ENCODE results near the gene ATP4A. TPM values are rescaled to one million over a fixed set of nuclear protein-coding genes. Genes with fewer than 3 reads are reported as not detected.

The ATP4A gene
- total RNA-seq, 1 donor, result not detected

DNA sequence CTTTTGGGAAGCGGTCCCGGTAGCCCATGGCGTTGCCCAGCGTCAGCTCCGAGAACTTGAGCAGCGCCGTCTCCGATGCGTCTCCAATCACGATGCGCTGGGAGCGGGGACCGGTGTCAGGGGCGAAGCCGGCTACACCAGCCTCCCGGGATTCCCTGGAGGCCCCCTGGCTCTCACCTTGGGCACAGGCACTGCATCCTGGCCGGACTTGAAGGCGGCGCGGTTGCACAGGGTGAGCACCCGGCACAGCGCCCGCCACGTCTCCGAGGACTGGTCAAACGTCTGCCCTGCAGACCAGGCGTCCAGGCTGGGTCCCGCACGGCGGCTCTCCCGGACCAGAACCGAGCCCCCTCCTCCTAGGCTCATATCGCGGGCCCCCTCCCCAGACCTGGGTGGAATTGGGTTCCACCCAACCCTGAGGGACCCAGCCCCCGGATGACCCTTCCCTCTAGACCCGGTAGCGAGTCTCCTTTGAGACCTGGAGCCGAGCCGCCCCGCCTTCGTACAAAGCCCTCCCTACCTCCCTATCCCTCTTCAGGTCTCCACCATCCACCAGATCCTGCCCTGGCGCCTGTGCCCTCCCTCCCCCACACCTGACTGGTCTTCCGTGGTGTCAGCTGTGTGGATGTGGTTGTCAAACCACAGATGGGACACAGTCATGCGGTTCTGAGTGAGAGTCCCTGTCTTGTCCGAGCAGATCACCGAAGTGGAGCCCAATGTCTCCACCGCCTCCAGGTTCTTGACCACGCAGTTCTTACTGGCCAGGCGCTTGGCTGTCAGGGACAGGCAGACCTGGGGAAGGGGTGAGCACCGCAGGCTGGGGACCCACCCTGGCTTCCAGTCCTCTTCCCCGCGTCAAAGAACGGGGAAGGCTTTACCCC, 4.8 kb downstream of the ATP4A start:
- no peak overlapping the region for H3K4me3 ChIP-seq (ENCODE audit: low read length)
- no peaks in the 10 kb centered on the region for H3K9me3 ChIP-seq (ENCODE audit: low read depth, low read length)
- H3K27me3 ChIP-seq (ENCODE audit: insufficient read depth, low read length), result peaks cover 16% of the 10 kb centered on the region
- peaks cover 12% of the 10 kb centered on the region for H3K4me1 ChIP-seq (ENCODE audit: insufficient read depth, low read length)

DNA sequence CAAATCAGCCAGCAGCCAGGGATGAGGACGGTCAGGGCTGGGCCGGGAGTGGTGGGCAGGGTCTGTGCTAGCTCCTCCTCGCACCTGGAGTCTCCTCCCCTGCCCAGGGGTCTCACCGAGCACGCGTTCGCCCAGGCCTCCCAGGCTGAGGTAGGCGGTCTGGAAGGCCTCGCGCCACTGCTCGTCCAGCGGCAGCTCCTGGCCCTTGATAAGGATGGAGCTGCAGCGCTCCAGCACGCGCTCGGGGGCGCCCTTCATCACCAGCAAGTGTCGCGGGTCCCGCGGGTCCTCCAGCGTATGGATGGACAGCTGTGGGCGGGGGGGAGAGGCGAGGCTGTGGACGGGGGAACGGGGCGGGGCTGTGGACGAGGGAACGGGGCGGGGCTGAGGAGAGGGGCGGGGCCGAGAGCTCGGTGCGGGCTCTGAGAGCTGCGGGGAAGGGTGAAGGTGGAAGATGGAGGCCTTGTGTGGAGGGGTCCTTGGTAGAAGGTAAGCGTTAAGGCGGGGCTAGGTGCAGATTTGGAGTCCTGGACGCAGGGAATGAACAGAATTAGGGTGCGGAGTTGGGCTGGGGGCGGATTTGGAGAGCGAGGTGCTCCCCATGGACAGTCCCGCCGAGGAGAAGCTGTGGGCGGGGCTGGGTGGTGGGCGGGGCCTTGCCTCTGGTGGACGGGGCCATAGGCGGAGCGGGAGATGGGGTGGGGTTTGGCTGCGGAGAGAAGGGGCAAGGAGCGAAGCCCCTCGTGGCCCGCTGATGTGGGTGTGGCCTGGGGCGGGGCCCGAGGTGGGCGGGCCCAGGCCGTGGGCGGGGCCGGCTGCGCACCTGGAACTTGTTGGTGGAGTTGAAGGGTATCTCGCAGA, 5.7 kb downstream of the ATP4A start:
- peaks cover 12% of the 10 kb centered on the region for H3K4me1 ChIP-seq (ENCODE audit: insufficient read depth, low read length)
- no peak overlapping the region for H3K4me3 ChIP-seq (ENCODE audit: low read length)
- no peaks in the 10 kb centered on the region for H3K9me3 ChIP-seq (ENCODE audit: low read depth, low read length)
- H3K27me3 ChIP-seq (ENCODE audit: insufficient read depth, low read length), result peaks cover 16% of the 10 kb centered on the region

DNA sequence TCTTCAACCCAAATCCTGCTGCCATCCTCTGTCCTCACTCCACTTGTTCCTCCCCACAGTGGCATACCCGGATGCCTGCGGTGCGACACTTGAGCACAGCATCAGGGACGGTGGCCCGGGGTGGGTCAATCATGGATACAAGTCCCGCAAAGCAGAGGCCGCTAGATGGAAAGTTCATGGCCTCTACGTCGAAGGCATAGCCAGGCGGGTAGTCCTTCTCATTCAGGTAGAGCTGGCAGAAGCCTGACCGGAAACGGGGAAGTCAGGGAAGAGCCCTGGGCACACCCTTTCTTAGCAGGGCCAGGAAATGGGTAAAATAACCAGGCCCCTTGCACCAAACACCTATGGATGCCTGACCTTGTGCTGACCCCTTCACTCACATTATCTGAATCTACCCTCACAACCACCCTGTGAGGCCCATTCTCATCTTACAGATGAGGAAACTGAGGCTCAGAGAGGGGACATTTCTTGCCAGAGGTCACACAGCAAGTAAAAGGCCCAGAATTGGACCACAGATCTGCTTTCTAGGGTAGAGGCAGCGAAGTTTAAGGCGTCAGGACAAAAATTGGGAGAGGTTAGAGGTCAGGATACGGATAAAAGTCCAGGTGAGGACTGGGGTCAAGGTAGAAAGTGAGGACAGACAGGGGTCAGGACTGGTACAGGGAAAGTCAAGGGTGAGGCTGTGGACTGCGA, 6.5 kb downstream of the ATP4A start:
- H3K4me3 ChIP-seq (ENCODE audit: low read length), result no peak overlapping the region
- peaks cover 12% of the 10 kb centered on the region for H3K4me1 ChIP-seq (ENCODE audit: insufficient read depth, low read length)
- H3K27me3 ChIP-seq (ENCODE audit: insufficient read depth, low read length), result peaks cover 16% of the 10 kb centered on the region
- H3K9me3 ChIP-seq (ENCODE audit: low read depth, low read length), result no peaks in the 10 kb centered on the region

DNA sequence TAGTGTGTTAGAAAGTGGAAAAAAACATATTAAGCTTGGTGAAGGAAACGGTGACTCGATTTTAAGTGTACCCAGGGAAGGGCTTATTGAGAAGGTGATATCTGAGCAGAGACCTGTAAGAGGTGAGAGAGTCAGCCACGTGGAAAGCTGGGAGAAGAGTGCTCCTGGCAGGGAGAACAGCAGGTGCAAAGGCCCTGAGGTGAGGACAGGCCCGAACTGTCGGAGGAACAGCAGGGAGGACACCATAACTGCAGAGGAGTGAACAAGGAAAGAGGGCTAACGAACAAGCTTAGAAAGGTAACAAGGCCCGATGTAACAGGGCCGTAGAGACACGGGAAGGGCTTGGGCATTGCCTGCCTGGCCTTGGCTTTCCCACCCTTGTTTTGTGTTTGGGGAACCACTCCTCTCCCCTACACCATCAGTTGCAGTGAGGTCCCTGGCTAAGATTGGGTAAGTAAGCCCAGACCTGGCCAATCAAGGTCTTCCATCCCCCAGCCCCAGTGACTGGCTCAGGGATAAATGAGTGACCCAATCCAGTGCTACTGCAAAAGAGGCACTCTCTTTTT, 7.3 kb downstream of the ATP4A start:
- peaks cover 12% of the 10 kb centered on the region for H3K4me1 ChIP-seq (ENCODE audit: insufficient read depth, low read length)
- no peaks in the 10 kb centered on the region for H3K9me3 ChIP-seq (ENCODE audit: low read depth, low read length)
- peaks cover 16% of the 10 kb centered on the region for H3K27me3 ChIP-seq (ENCODE audit: insufficient read depth, low read length)
- no peak overlapping the region for H3K4me3 ChIP-seq (ENCODE audit: low read length)

DNA sequence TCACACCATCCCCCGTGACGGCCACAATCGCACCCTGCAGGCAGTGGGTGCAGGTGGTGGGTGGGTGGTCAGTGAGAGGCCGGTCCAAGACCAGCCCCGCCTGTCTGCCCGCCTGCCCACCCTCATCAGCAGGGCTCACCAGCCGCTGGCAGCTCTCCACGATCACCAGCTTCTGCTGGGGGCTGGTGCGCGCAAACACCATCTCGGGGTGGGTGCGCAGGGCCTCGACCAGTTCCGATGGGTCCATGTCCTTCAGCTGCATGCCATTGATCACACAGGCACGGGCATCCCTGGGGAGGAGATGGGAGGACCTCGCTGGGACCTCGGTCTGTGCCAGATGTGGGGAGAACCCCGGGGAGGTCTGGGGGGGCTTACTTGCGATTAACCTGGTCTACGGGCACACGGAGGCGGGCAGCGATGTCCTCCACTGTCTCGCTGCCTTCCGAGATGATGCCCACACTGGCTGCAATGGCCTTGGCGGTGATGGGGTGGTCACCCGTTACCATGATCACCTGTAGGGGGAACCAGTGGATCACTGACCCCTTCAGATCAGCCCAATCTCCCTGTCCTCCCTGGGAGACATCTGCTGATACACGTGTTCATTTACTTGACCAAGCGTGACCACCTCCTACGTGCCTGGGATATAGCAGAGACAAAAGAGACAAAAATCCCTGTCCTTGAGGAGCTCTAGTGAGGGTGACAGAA, 8.0 kb downstream of the ATP4A start:
- Histone ChIP-seq H3K9me3 (ENCODE audit: low read depth, low read length) (no peaks in the 10 kb centered on the region), H3K4me3 (ENCODE audit: low read length) (no peak overlapping the region), H3K27me3 (ENCODE audit: insufficient read depth, low read length) (peaks cover 16% of the 10 kb centered on the region), H3K4me1 (ENCODE audit: insufficient read depth, low read length) (peaks cover 12% of the 10 kb centered on the region)

DNA sequence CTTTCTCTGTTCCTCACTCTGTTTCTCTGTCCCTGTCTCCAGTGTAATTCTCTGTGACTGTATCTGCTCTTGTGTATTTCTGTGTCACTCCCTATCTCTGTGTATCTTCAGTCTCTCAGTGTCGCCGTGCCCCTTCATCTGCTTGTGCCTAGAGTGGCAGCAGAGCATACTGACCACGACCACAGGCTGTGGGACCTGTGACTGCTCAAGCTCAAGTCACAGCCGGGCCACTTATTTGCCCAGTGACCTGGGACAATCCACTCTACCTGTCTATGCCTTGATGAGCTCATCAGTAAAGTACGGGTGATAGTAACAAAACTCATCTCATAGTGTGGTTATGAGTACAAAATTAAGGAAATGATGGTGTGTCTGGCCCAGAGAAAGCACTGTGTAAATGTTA, 9.4 kb downstream of the ATP4A start:
- Histone ChIP-seq H3K27me3 (ENCODE audit: insufficient read depth, low read length) (peaks cover 12% of the 10 kb centered on the region), H3K4me3 (ENCODE audit: low read length) (no peak overlapping the region), H3K4me1 (ENCODE audit: insufficient read depth, low read length) (peaks cover 12% of the 10 kb centered on the region), H3K9me3 (ENCODE audit: low read depth, low read length) (no peaks in the 10 kb centered on the region)

DNA sequence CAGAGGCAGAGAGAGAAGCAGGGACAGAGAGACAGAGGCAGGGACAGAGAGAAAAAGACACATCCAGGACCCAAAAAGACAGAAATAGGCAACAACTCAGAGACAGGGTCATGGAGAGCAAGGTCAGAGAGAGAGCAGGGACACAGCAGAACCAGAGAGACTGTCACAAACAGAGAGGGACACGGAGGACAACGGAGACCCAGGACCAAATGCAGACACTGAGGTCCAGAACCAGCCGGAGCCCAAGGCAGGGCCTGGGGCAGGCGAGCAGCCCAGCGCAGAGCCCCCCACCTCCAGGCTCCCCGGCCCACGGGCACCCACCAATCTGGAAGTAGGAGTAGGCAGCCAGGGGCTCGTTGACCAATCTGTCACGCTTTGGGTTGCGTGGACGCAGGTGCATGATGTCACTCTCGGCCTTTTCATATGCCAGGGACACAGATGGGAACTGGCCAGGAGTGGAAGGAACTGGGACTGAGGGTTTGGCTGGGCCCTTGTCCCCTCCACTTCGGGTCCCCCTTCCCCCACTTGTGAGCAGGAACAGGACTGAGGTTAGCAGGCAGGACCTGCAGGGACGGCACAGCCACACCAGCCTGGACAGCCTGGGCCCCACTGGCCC, 10.0 kb downstream of the ATP4A start:
- H3K27me3 ChIP-seq (ENCODE audit: insufficient read depth, low read length), result peaks cover 6% of the 10 kb centered on the region
- H3K4me3 ChIP-seq (ENCODE audit: low read length), result no peak overlapping the region
- no peaks in the 10 kb centered on the region for H3K9me3 ChIP-seq (ENCODE audit: low read depth, low read length)
- peaks cover 6% of the 10 kb centered on the region for H3K4me1 ChIP-seq (ENCODE audit: insufficient read depth, low read length)

DNA sequence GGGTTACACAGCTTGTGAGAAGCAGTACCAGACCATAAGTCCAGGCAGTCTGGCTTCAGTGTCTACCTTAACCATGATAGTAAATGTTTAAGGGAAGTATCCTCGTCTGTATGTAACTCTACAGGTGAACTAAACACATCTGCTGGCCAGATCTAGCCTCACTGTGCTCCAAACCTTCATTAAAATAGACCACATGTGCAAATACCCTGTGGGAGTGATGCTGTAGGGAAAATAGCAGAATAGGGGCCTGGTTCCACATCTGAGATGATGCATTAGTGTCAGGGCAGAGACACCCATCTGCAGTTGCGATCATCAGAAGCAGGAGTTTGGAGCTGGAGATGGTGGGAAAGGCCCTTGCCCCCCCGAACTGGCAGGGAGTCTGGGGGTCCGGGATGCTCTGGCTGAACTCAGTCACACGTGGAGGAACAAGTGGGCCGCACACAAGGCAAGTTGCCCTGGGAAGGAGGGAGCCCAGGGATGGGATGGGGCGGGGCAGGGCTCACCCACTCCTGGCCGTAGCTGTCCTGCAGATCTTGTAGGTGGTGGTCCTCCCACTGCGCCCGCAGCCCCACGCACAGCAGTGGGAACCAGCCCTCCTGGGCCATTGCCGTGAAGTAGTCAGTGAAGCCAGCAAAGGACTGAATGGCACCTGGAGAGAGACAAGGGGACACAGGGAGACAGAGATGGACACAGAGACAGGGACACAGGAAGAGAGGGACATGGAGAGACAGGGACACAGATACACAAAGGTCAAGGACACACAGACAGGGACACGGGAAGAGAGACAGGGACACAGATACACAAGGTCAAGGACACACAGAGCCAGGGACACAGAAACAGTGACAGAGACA, 10.7 kb downstream of the ATP4A start:
- Histone ChIP-seq H3K9me3 (ENCODE audit: low read depth, low read length) (no peaks in the 10 kb centered on the region), H3K4me1 (ENCODE audit: insufficient read depth, low read length) (no peaks in the 10 kb centered on the region), H3K27me3 (ENCODE audit: insufficient read depth, low read length) (peaks cover 2% of the 10 kb centered on the region), H3K4me3 (ENCODE audit: low read length) (no peak overlapping the region)

DNA sequence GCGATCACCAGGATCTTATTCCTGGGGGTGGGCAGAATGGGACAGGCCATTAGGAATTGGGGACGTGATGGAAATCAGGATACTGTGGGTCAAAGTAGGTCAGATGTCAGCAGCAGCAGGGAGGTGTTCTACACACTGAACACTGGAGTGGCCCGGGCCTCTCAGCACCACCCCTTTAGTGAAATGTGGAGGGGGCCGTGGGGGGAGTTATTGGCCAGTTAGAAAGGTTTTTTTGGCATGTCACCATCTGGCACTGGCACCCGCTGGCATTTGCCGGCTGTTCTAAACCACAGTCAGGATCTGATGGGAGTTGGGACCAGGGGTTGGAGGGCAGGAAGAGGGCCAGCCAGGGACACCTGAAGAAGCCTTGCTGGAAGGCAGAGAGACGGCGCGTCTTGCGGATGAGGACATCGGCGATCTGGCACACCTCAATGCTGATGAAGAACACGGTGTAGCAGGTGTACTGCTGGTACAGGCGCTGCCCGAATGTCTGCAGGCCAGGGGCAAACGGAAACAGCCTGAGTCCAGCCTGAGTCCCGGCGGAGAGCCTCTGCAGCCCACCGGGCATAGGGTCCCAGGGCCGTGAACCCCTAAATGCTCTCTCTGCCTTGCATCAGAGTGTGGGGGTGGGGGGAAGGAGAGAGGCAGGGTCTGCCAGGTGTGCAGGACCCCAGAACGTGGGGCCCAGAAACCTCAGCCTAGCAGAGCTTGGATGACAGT, 12.2 kb downstream of the ATP4A start:
- Histone ChIP-seq H3K4me1 (ENCODE audit: insufficient read depth, low read length) (peaks cover 7% of the 10 kb centered on the region), H3K9me3 (ENCODE audit: low read depth, low read length) (no peaks in the 10 kb centered on the region), H3K4me3 (ENCODE audit: low read length) (no peak overlapping the region), H3K27me3 (ENCODE audit: insufficient read depth, low read length) (no peaks in the 10 kb centered on the region)

DNA sequence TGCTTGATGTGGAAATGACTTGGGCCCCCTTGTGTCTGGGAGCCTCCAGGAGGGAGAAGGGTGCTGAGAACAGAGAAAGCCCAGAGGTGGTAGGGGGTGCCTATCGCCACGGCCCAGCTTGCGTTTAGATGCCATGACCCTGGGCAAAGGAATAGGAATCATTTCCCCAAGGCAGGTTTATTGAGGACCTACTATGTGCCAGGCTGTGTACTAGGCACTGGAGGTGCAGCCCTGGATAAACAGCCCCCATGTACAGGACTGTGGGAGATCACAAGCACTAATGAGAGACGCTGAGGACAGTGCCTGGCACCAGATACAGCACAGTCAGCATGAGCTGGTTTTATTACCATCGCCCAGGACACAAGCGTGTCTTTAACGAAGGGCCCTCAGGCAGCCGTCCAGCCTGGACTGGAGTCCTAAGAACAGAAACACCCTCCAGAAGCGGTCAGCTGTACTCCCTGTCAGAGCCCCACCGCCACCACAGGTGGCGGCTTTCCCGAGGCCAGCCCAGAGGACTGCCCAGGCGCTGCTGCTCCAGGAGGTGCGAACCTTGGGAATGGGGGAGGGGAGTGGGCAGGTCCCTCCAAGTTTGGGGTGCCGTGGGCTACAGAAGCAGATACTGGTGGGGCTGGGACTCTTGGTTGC, 13.5 kb downstream of the ATP4A start:
- Histone ChIP-seq H3K4me1 (ENCODE audit: insufficient read depth, low read length) (peaks cover 15% of the 10 kb centered on the region), H3K9me3 (ENCODE audit: low read depth, low read length) (no peaks in the 10 kb centered on the region), H3K4me3 (ENCODE audit: low read length) (no peak overlapping the region), H3K27me3 (ENCODE audit: insufficient read depth, low read length) (no peaks in the 10 kb centered on the region)

DNA sequence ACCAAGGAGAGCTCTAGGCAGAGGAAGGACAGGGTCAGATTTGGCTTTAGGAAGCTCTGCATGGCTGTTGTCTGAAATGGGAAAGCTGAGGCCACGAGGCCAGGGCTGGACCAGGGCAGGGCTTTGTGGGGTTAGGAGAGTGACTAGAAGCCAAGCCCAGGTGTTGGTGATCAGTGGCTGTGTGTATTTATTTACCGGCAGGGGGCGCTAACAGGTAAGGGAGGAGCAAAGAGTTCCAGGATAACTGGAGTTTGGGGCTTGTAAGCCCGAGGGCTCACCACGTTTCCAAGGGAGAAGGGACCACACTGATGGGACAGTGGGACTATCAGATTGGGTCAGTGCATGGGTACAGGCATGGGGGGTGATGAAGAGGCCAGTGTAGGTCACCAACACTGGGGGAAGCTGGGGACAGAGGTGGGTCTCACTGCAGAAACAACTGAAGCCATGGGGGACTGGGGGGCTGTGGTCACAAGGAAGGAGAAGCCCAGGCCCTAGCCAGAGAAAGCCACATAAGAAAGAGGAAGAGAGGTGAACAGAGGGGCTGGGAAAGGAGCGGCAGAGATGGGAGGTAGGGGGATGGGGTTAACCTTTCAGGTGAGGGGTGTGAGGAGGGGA, 14.2 kb downstream of the ATP4A start:
- no peaks in the 10 kb centered on the region for H3K9me3 ChIP-seq (ENCODE audit: low read depth, low read length)

DNA sequence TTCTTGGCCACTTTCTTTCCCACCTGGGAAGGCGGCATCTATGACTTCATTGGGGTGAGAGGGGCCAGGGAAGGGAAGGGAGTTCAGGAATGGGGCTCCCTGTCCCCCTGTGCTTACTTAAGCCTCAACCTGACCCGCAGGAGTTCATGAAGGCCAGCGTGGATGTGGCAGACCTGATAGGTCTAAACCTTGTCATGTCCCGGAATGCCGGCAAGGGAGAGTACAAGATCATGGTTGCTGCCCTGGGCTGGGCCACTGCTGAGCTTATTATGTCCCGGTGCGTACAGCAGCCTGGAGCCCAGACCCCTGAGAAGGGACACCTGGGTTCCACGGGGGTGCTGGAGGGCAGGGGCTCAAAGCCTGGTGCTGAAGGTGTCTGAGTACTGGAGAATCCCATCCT, 16.9 kb downstream of the ATP4A start:
- Histone ChIP-seq H3K4me1 (ENCODE audit: insufficient read depth, low read length) (peaks cover 23% of the 10 kb centered on the region), H3K27me3 (ENCODE audit: insufficient read depth, low read length) (no peaks in the 10 kb centered on the region), H3K4me3 (ENCODE audit: low read length) (no peak overlapping the region), H3K9me3 (ENCODE audit: low read depth, low read length) (no peaks in the 10 kb centered on the region)

More for the DNA sequence above, 14.2 kb downstream of the ATP4A start:
- no peak overlapping the region for H3K4me3 ChIP-seq (ENCODE audit: low read length)
- H3K4me1 ChIP-seq (ENCODE audit: insufficient read depth, low read length), result peaks cover 22% of the 10 kb centered on the region
- H3K27me3 ChIP-seq (ENCODE audit: insufficient read depth, low read length), result no peaks in the 10 kb centered on the region

All from mononuclear cell (primary cell).